ENCODE measurements around the gene FBXO31.

DNA sequence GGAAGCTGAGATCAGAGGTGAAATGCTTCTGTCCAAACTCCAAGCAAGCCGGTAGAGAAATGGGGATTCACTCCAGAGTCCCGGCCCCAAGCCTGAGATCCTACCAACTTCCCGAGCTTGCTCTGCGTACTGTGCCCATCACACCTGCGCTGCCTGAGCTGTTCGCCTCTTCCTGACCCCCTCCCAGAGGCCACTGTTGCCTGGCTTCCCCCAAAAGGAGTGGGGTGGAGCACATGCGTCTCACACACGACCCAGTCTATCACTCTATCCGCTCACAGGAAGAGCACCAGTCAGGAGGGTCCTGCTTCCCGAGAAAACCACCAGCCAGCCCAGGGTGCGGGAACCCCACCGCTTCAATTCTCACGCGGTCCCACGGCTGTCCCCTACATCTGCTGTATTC lies 52.9 kb downstream of the FBXO31 start:
- TF ChIP-seq CTCF (IDR thresholded peaks at IDR 0.05) (no peak), EP300 (IDR thresholded peaks at IDR 0.05) (no peak), POLR2A (IDR thresholded peaks at IDR 0.05) (no peak), POLR2AphosphoS5 (IDR thresholded peaks at IDR 0.05) (no peak)
